ENCODE results near the gene KIF13A. TPM values are rescaled to one million over a fixed set of nuclear protein-coding genes. Genes with fewer than 3 reads are reported as not detected.

KIF13A gene
- total RNA-seq, 1 experiment from 2014 or later, result 49.3 TPM

GRCh38 chr6:17835784-17836183, 151.7 kb downstream of the KIF13A start:
- ChIA-PET CTCF (no interaction called here), POLR2A (no interaction called here)
- no peak for DNase-seq (ENCODE audit: low read depth, low spot score)
- in situ Hi-C loops (cut with HindIII; ENCODE audit: low pct_unique_long_range_greater_than_20kb, low sequenced_read_pairs), result no loop called here
- Histone ChIP-seq H3K4me3 (ENCODE audit: low read depth in 2 of 2, low read length in 2 of 2) (no peak overlapping the region), H3K36me3 (ENCODE audit: control insufficient read depth, insufficient read depth, low read length) (0 out of 2 replicates have a peak, but pooled peaks cover 2% of the 10 kb centered on the region), H3K27ac (ENCODE audit: low read length) (no peak overlapping the region), H3K9me3 (ENCODE audit: control insufficient read depth, insufficient read depth, low read depth, low read length) (no peaks in the 10 kb centered on the region), H3K27me3 (ENCODE audit: control insufficient read depth, insufficient read depth, low read length) (no peaks in the 10 kb centered on the region), H3K4me1 (ENCODE audit: control insufficient read depth, insufficient read depth, low read length) (no peaks in the 10 kb centered on the region)
- TF ChIP-seq REST (IDR thresholded peaks at IDR 0.05; ENCODE audit: insufficient read depth in 1 of 2, low read depth in 2 of 2, low read length in 1 of 2) (no peak), CTCF (IDR thresholded peaks at IDR 0.05) (no peak), POLR2AphosphoS5 (IDR thresholded peaks at IDR 0.05; ENCODE audit: low read depth, low read length) (no peak), TCF7L2 (IDR thresholded peaks at IDR 0.05; ENCODE audit: low read depth, low read length) (no peak), SIN3A (IDR thresholded peaks at IDR 0.05; ENCODE audit: borderline replicate concordance, insufficient read depth, low read depth, low read length) (no peak)
- BruUV-seq (replicated peaks), result no TSS peak
- no peak for ATAC-seq
- intact Hi-C loops (cut with micrococcal nuclease; ENCODE audit: unreplicated experiment), result no loop called here

GRCh38 chr6:17831135-17831534, 156.3 kb downstream of the KIF13A start:
- in situ Hi-C loops (cut with HindIII; ENCODE audit: low pct_unique_long_range_greater_than_20kb, low sequenced_read_pairs) (no loop called here), intact Hi-C loops (cut with micrococcal nuclease; ENCODE audit: unreplicated experiment) (no loop called here)
- ChIA-PET POLR2A (no interaction called here), CTCF (no interaction called here)
- ATAC-seq (no peak), DNase-seq (ENCODE audit: low read depth, low spot score) (no peak)
- TF ChIP-seq CTCF (IDR thresholded peaks at IDR 0.05) (no peak), REST (IDR thresholded peaks at IDR 0.05; ENCODE audit: insufficient read depth in 1 of 2, low read depth in 2 of 2, low read length in 1 of 2) (no peak), TCF7L2 (IDR thresholded peaks at IDR 0.05; ENCODE audit: low read depth, low read length) (no peak), POLR2AphosphoS5 (IDR thresholded peaks at IDR 0.05; ENCODE audit: low read depth, low read length) (no peak), SIN3A (IDR thresholded peaks at IDR 0.05; ENCODE audit: borderline replicate concordance, insufficient read depth, low read depth, low read length) (no peak)
- no peaks in the 10 kb centered on the region; the same call in 1 of the 2 replicates for H3K36me3 ChIP-seq (ENCODE audit: control insufficient read depth, insufficient read depth, low read length)
- H3K4me1 ChIP-seq (ENCODE audit: control insufficient read depth, insufficient read depth, low read length), result no peaks in the 10 kb centered on the region
- BruUV-seq (replicated peaks), result no TSS peak
- H3K27ac ChIP-seq (ENCODE audit: low read length), result no peak overlapping the region
- H3K4me3 ChIP-seq (ENCODE audit: low read depth in 2 of 2, low read length in 2 of 2), result no peak overlapping the region
- H3K9me3 ChIP-seq (ENCODE audit: control insufficient read depth, insufficient read depth, low read depth, low read length), result no peaks in the 10 kb centered on the region
- no peaks in the 10 kb centered on the region for H3K27me3 ChIP-seq (ENCODE audit: control insufficient read depth, insufficient read depth, low read length)

All from Panc1 (cell line).